ENCODE measurements around the gene DLST. TPM values are rescaled to one million over a fixed set of nuclear protein-coding genes. Genes with fewer than 3 reads are reported as not detected.

DLST gene
- total and polyA plus RNA-seq, 2 of the 4 experiments (the other 2 are of a cell fraction): 58.6 to 119 TPM

GRCh38 chr14:74948228-74949175, 66.8 kb downstream of the DLST start:
- Histone ChIP-seq H3K9me3 (ENCODE audit: control insufficient read depth, insufficient read depth, low read length) (no peaks in the 10 kb centered on the region), H3K27me3 (ENCODE audit: control insufficient read depth, insufficient read depth, low read length) (no peaks in the 10 kb centered on the region), H3K4ac (ENCODE audit: low read depth, low read length) (no peak overlapping the region), H3K79me1 (ENCODE audit: low read depth in 1 of 2, low read length in 2 of 2) (no peaks in the 10 kb centered on the region), H3K18ac (ENCODE audit: low read depth, low read length) (no peak overlapping the region), H3K36me3 (ENCODE audit: control insufficient read depth, insufficient read depth, low read length) (no peaks in the 10 kb centered on the region), H3K9me1 (ENCODE audit: insufficient read depth, low read length) (0 out of 2 replicates have a peak, but pooled peaks cover 6% of the 10 kb centered on the region), H2BK15ac (ENCODE audit: low read depth, low read length) (no peak overlapping the region), H4K20me1 (ENCODE audit: insufficient read depth, low read length) (no peaks in the 10 kb centered on the region), H2BK20ac (ENCODE audit: low read depth, low read length) (no peak overlapping the region), H3K27ac (ENCODE audit: insufficient read depth, low read length) (no peak overlapping the region), H3K56ac (ENCODE audit: extremely low read depth, insufficient read depth, low read length) (no peak overlapping the region), H3K4me3 (ENCODE audit: insufficient read depth, low read depth, low read length) (no peak overlapping the region), H3K4me1 (ENCODE audit: control insufficient read depth, insufficient read depth, low read length) (peaks cover 9% of the 10 kb centered on the region; the same call in 1 of the 2 replicates), H2BK5ac (ENCODE audit: low read depth, low read length, poor library complexity, severe bottlenecking) (no peak overlapping the region), H2AK5ac (ENCODE audit: low read depth, low read length) (no peak overlapping the region), H4K5ac (ENCODE audit: low read depth, low read length) (no peak overlapping the region), H2AK9ac (replicated peaks; ENCODE audit: low read depth, low read length, poor library complexity) (no peak overlapping the region), H3K23ac (ENCODE audit: low read depth, low read length) (no peak overlapping the region), H2AFZ (replicated peaks; ENCODE audit: low read length, poor library complexity) (no peak overlapping the region), H4K91ac (ENCODE audit: insufficient read depth, low read depth, low read length) (no peak overlapping the region), H2BK120ac (ENCODE audit: low read depth, low read length) (no peak overlapping the region), H4K8ac (ENCODE audit: low read depth in 2 of 2, low read length in 2 of 2) (no peak overlapping the region), H3K9ac (ENCODE audit: low read depth, low read length) (no peak overlapping the region), H3K14ac (replicated peaks; ENCODE audit: low read depth, low read length) (no peak overlapping the region), H3K4me2 (ENCODE audit: low read depth, low read length) (no peak overlapping the region)
- 92% methylated on average over 4 of the region's 23 CpGs; no CpG with 5 or more reads in 1 of the 2 experiments for WGBS, 2 experiments (ENCODE audit: extremely low coverage in 2 of 2, insufficient read length in 1 of 2)
- CTCF ChIA-PET: no interaction called here
- no TSS peak for BruUV-seq (replicated peaks)
- TF ChIP-seq USF2 (IDR thresholded peaks at IDR 0.05; ENCODE audit: low read depth, low read length) (no peak), ELK1 (IDR thresholded peaks at IDR 0.05; ENCODE audit: borderline replicate concordance, low read depth, low read length) (no peak), BHLHE40 (IDR thresholded peaks at IDR 0.05; ENCODE audit: low read depth, low read length) (no peak), MAZ (IDR thresholded peaks at IDR 0.05; ENCODE audit: borderline replicate concordance, low read depth, low read length) (no peak), CEBPB (IDR thresholded peaks at IDR 0.05; ENCODE audit: low read depth, low read length) (no peak), NFE2L2 (IDR thresholded peaks at IDR 0.05; ENCODE audit: low read depth, low read length) (no peak)
- in situ Hi-C loops (cut with MboI; ENCODE audit: low sequenced_read_pairs) (no loop called here), dilution Hi-C loops (cut with HindIII; ENCODE audit: low sequenced_read_pairs, unreplicated experiment) (no loop called here), intact Hi-C loops (cut with micrococcal nuclease) (loop anchor here (10.0 kb wide), 1 partner anchor 346 kb away; no protein-coding TSS in a partner anchor)
- POLR2A ChIA-PET (ENCODE audit: unreplicated experiment): no interaction called here
- ATAC-seq (ENCODE audit: low read depth) (no peak), DNase-seq (no peak)

All from IMR-90 (cell line).